KG1 (cell line): Measurements from ENCODE around the gene MED4.
A peak's percentile ranks its signal among the peaks of the same experiment; 100 is the strongest.

Source experiments
- DNase-seq: peaks from one replicate; lab custom pipeline; 2025; lab: John Stamatoyannopoulos, UW

The MED4 gene, protein sequence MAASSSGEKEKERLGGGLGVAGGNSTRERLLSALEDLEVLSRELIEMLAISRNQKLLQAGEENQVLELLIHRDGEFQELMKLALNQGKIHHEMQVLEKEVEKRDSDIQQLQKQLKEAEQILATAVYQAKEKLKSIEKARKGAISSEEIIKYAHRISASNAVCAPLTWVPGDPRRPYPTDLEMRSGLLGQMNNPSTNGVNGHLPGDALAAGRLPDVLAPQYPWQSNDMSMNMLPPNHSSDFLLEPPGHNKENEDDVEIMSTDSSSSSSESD

DNA sequence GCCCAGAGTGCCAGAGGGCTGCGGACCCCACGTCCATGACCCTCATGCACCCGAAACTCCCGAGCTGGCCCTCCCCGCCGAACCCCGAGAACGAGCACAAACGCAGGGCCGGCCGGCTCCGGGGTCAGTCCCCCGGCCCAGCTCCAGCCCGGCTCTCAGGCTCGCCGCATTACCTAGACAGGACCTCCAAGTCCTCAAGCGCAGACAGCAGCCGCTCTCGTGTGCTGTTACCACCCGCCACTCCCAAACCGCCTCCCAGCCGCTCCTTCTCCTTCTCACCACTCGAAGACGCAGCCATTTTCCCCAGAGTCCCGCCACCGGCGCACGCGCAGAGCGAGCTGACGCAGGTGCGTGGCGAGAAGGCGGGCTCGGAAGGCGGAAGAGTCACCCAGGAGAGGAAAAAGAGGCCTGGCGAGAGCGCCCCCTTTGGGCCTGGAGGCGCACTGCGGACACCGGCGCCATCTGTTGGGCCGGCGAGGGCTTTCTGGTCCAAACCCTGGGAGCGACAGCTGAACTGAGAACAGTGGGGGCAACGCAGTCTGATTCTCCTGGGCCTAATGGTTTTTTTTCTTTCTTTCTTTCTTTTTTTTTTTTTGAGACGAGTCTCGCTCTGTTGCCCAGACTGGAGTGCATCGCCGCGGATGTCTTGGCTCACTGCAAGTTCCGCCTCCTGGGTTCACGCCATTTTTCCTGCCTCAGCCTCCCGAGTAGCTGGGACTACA is at the start of gene MED4:
MED4 (minus strand) TSS at position 324 of the 722 bp plus-strand sequence; CDS start at position 298, 26 bp downstream.
- peak; percentile 78 for DNase-seq

GRCh38 chr13:48144413-48145035 is 49.6 kb upstream of the MED4 start:
- peak; percentile 33 for DNase-seq

GRCh38 chr13:48142436-48142835 is 47.5 kb upstream of the MED4 start:
- no peak for DNase-seq

GRCh38 chr13:48138270-48138669 is 43.4 kb upstream of the MED4 start:
- no peak for DNase-seq

DNA sequence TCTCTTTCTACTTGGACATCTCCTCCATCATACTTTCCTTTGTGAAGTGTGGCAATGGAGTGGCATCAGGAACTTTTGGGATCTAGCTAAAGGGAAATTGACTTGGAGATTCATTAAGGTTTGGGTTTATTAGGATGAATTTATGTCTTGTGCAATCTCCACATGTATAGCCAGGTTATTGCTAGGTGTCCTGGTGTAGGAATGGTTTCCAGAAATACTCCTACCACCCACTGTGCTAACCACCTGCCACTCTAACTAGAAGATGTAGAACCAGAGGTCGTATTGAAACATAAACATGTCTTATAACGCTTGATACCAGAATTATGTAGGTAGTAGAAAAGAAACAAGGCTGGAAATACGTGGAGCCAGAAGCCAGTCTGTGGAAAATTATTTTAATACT is 38.1 kb upstream of the MED4 start:
- no peak for DNase-seq

DNA sequence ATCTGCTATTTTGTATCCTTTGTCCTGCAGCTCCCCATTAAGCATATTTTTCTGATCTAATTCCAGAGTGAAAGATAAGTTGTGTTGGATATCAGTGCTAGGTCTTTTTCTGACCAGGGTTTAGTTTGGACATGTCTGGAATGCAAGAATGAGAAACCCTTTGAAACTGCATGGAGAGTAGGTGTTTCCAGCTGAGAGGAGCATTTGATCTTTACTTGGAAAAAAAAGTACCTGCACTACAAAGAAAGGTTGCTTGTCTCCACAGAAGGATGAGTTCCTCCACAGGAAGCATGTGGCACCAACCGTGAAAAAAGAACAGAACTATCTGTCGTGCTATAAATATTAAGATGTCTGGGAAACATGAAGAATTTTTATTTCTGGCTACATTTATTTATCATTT is 36.6 kb upstream of the MED4 start:
- no peak for DNase-seq

DNA sequence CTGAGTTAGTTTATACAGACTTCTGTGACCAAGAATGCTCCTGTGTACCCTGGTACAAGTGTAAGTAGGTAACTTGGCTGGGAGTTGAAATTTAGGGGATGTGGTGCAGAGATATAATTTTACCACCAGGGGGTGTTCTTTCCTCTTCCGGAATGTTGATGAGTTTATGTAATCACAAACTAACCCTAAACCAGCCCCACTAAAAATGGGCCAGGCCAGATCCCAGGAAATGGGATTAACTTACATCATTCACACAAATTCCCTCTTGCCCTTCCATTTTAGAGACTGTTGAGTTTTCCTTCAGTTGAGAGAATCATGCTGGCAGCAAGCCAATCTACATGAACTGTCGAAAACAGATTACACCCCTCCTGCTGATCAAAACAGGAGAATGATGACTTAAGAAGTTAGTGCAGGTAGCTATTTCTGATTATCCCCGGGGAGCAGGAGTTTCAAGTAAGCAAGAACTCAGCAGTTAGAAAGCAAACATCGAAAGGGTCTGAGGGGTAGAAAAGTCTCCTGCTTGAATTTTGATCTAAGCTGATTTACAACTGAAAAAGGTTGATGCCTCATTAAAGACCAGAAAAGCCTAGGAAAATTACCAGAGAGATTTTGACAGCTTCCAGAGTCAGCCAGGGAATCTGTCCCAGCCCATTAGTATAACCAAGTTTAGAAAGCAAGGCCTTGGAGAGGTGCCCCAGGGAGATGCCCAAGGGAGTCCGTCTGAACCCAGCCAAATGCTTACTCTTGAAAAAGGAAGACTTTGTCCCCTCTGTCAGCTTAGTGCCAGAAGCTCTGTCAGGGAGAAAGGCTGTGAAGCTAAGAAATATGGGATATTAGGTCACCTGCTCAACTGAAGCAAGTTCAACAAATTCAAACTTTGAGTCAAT is 32.3 kb upstream of the MED4 start:
- peak; percentile 65 for DNase-seq

- DNase-seq: no peak
These were observed 30.9 kb upstream of the MED4 start for GRCh38 chr13:48125794-48126228.

DNA sequence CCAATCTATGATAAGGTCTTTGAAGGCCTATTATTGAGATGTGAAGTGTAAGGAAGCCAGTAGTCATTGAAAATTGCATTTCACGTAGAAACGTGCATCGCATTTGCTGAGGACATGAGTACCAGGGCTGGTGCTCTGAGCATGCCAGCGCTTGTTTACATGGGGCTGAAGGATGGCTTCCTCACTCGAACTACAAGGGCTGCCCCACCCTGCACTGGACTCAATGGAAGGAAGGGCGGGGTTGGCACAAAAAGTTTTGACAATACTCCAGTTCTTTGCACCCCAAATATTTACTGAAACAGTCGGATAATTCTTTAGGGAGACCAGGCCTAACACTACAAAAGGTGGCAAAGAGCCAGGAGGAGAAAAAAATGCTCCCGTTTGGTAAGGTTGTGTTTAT is 28.9 kb upstream of the MED4 start:
- DNase-seq: no peak

- DNase-seq: no peak
These were observed 26.8 kb upstream of the MED4 start for GRCh38 chr13:48121733-48122132.

GRCh38 chr13:48120241-48120640 is 25.3 kb upstream of the MED4 start:
- no peak for DNase-seq

- DNase-seq: no peak
These were observed 23.1 kb upstream of the MED4 start for GRCh38 chr13:48118030-48118429.

- DNase-seq: no peak
These were observed 21.9 kb upstream of the MED4 start for GRCh38 chr13:48116808-48117207.

- DNase-seq: no peak
These were observed 18.8 kb upstream of the MED4 start for GRCh38 chr13:48113756-48114130.

GRCh38 chr13:48112896-48113755 is 18.2 kb upstream of the MED4 start:
- DNase-seq: no peak

- no peak for DNase-seq
These were observed 16.2 kb upstream of the MED4 start for GRCh38 chr13:48110931-48111721.

DNA sequence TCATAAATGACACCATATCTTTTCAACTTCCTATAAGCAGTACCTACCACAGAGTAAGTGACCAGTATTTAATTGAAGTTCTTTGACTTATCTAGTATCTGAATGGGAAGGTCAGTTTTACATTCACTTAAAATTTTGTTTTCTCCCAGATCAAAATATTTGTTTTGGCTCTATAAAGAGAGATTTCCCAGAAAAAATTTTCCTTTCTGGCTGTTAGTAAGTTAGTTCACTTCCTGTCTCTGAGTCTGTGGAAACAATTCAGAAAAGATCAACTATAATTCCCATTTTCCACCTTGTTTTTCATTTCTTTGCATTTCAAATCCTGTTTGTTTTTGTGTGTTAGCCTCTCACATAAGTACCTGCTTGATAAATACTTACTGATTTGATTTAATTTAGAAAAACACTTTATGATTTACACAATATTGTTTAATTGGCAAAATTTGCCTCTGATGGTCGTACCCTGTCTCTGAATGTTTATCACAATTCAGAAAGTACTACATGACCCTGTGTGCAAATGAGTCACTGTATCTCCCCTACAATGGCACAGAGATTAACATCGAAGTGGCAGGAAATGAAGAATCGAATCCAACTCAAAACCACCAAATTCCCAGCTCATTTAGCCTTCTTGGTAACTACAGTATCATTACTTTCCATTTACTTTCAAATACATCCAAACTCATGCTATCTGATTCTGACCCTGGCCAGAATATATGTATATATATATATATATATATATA is 15.4 kb upstream of the MED4 start:
- DNase-seq: no peak

GRCh38 chr13:48108106-48108505 is 13.2 kb upstream of the MED4 start:
- DNase-seq: no peak

- no peak for DNase-seq
These were observed 2.9 kb upstream of the MED4 start for GRCh38 chr13:48097793-48098192.

- no peak for DNase-seq
These were observed 1.8 kb upstream of the MED4 start for GRCh38 chr13:48096670-48097069.
